Heart right ventricle (tissue), 16 donors: ENCODE data around the gene FUCA2. TPM values are rescaled to one million over a fixed set of nuclear protein-coding genes. Genes with fewer than 3 reads are reported as not detected.

Experiments
- ATAC-seq, 8 donors: fragments of 200-7000 bp; cut with Tn5 transposase; one replicate each; pipeline ENCODE4 v1.9.1; 2020; ENCODE audit warnings: mild to moderate bottlenecking in 8 of 8, moderate library complexity in 8 of 8, moderate number of reproducible peaks in 1 of 8
- DNase-seq, 2 donors: peaks; one replicate each; pipeline ENCODE4 v3.0.0-alpha.2; 2020
- H3K27ac ChIP-seq, 10 donors: fragments of 200-600 bp; sonication (generic) in 2 of 10; one replicate each; pipeline versions ENCODE4 v1.5.0 to v1.8.0; 2020 to 2022; ENCODE audit warnings: mild to moderate bottlenecking in 3 of 10
- H3K27me3 ChIP-seq, 7 donors: fragments of 200-600 bp; one replicate each; pipeline ENCODE4 v1.8.0; 2021 to 2022; ENCODE audit warnings: mild to moderate bottlenecking in 2 of 7
- H3K36me3 ChIP-seq, 9 donors: fragments of 200-600 bp; sonication (generic) in 1 of 9; one replicate each; pipeline versions ENCODE4 v1.5.0 to v1.8.0; 2020 to 2022; ENCODE audit warnings: mild to moderate bottlenecking in 2 of 9
- H3K4me1 ChIP-seq, 9 donors: fragments of 200-600 bp; sonication (generic) in 1 of 9; one replicate each; pipeline versions ENCODE4 v1.5.0 to v1.8.0; 2020 to 2022; ENCODE audit warnings: mild to moderate bottlenecking in 4 of 9
- H3K4me3 ChIP-seq, 10 donors: fragments of 200-600 bp; sonication (generic) in 2 of 10; one replicate each; pipeline versions ENCODE4 v1.5.0 to v1.8.0; 2020 to 2022; ENCODE audit warnings: mild to moderate bottlenecking in 7 of 10, moderate library complexity in 2 of 10
- H3K9me3 ChIP-seq, 11 donors: fragments of 200-600 bp in 10 of 11; sonication (generic) in 2 of 11; one replicate each; pipeline versions ENCODE4 v1.5.0 to v1.8.0; 2013 to 2022; ENCODE audit warnings: mild to moderate bottlenecking in 2 of 11, control low read depth in 1 of 11, moderate library complexity in 1 of 11
- WGBS, 2 donors: extraction: QIAGEN DNeasy Blood & Tissue Kit; methylation state at CpG; one replicate each; pipeline ENCODE4 v1.1.7; 2013; ENCODE audit warnings: inconsistent platforms in 1 of 2; 5-methylcytosine and 5-hydroxymethylcytosine counted together
- intact Hi-C, 10 donors: fragments of 100-400 bp; cut with DNase I; formaldehyde crosslinking; loops; one replicate each; pipeline versions ENCODE4 v1.11.1 to v1.14.2; 2022
- polyA plus RNA-seq, 2 donors: library from polyadenylated mRNA; stranded (reverse); fragments of 200-250 nt; gene quantifications; one replicate each; pipeline ENCODE4 v1.2.3, GENCODE V29; 2013
- total RNA-seq, 10 donors: library from RNA; stranded (reverse); fragmentation: NEBNext Ultra II Directional in 3 of 10; extraction: Animal tissue kit (Norgen Biotek cat#: 25700) in 3 of 10; gene quantifications; one replicate each; pipeline versions ENCODE4 v1.2.1 to v1.2.4, GENCODE V29; 2021 to 2023
- TF ChIP-seq, protein P1 (sequence below), 9 donors: fragments of 200-600 bp; sonication (generic) in 2 of 9; IDR thresholded peaks; one replicate each; pipeline versions ENCODE4 v1.5.0 to v1.8.0; 2021 to 2022; ENCODE audit warnings: antibody characterized with exemption in 9 of 9, mild to moderate bottlenecking in 5 of 9, moderate library complexity in 1 of 9
- donor health status: Arrhythmogenic right ventricular cardiomyopathy.
- donor health status: ischemic (EF 13 %, LVEDD 7.1; RV severe dilation, severe dysfunction).
- donor health status: healthy with polysubstance abuse.
- donor health status: DM: no; HTN: yes; CAD: no.
- donor health status: DM: no; HTN: no; CAD: no.
- donor health status: ischemic (EF 25% LVEDD 6.9; RV normal size, moderate dysfunction).
- donor health status: ischemic (EF 25% LVEDD 5.7; RV mildly dilated, moderate dysfunction).
- donor health status: healthy.
- donor health status: DM: yes; HTN: yes; CAD: no.
- donor health status: Ischemic cardiomyopathy.
- donor health status: ischemic (EF 35%, LVEDD 5.7; RV mildly dilated, moderate dysfunction).
- donor health status: nonischemic (EF 11% LVEDD 7.7; RV severe dilation, severe dysfunction).
- donor health status: DM: yes; HTN: yes; CAD: no.
- donor health status: PGD.
- donor health status: ischemic (EF 29% LVEDD 5.4; RV normal size, mild dysfunction).
- donor health status: nonischemic (EF 23%, LVEDD 6.1; RV moderate dilation, normal function).

FUCA2 gene
- total and polyA plus RNA-seq, 12 donors, result 24.1 to 63.4 (median 40.1) TPM

GRCh38 chr6:143504369-143504768 is 7.2 kb downstream of the FUCA2 start:
- no peaks in the 10 kb centered on the region for H3K27me3 ChIP-seq
- TF ChIP-seq, protein P1, sequence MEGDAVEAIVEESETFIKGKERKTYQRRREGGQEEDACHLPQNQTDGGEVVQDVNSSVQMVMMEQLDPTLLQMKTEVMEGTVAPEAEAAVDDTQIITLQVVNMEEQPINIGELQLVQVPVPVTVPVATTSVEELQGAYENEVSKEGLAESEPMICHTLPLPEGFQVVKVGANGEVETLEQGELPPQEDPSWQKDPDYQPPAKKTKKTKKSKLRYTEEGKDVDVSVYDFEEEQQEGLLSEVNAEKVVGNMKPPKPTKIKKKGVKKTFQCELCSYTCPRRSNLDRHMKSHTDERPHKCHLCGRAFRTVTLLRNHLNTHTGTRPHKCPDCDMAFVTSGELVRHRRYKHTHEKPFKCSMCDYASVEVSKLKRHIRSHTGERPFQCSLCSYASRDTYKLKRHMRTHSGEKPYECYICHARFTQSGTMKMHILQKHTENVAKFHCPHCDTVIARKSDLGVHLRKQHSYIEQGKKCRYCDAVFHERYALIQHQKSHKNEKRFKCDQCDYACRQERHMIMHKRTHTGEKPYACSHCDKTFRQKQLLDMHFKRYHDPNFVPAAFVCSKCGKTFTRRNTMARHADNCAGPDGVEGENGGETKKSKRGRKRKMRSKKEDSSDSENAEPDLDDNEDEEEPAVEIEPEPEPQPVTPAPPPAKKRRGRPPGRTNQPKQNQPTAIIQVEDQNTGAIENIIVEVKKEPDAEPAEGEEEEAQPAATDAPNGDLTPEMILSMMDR (IDR thresholded peaks at IDR 0.05), result no peak
- H3K4me1 ChIP-seq, result peaks cover 0 to 14% (median 2%) of the 10 kb centered on the region in 9 donors
- no peaks in the 10 kb centered on the region for H3K9me3 ChIP-seq
- no peak overlapping the region for H3K27ac ChIP-seq
- intact Hi-C loops, result no loop called here
- 68 to 79% methylated on average over 1 of the region's 1 CpG for WGBS, 2 donors
- peaks cover 0 to 93% (median 18%) of the 10 kb centered on the region in 9 donors for H3K36me3 ChIP-seq
- no peak for DNase-seq
- H3K4me3 ChIP-seq, result no peak overlapping the region
- ATAC-seq, result no peak

DNA sequence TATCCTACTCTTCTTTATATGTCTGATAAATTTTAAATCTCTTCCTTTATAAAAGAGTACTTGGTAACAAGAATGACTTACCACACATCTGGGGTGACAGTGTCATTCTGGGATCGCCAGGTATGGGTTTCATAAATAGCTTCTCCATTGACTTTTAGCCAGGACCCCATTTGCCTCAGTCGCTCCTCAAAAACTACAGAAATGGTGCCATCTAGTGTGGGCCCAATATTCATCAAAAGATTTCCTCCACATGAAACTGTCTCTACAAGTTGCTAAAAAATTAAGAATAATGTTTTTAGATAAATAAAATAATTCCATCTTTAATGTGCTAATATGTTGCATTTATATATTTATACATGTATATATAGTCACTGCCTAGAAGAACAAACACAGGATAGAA is 9.7 kb downstream of the FUCA2 start:
- Histone ChIP-seq H3K36me3 (peaks cover 0 to 99% (median 26%) of the 10 kb centered on the region in 9 donors), H3K4me3 (no peak overlapping the region), H3K27me3 (no peaks in the 10 kb centered on the region), H3K27ac (no peak overlapping the region), H3K4me1 (no peaks in the 10 kb centered on the region), H3K9me3 (no peaks in the 10 kb centered on the region)
- no peak for DNase-seq
- WGBS, 2 donors, result 86 to 87% methylated on average over 2 of the region's 2 CpGs
- no peak for ATAC-seq
- intact Hi-C loops, result no loop called here
- TF ChIP-seq, protein P1 (IDR thresholded peaks at IDR 0.05), result peak in 1 of 9 donors; percentile 6

- no peak for DNase-seq
- no peaks in the 10 kb centered on the region for H3K9me3 ChIP-seq
- intact Hi-C loops, result no loop called here
- no peaks in the 10 kb centered on the region for H3K27me3 ChIP-seq
- H3K27ac ChIP-seq, result no peak overlapping the region
- H3K4me1 ChIP-seq, result no peaks in the 10 kb centered on the region
- H3K4me3 ChIP-seq, result no peak overlapping the region
- peaks cover 0 to 99% (median 33%) of the 10 kb centered on the region in 9 donors for H3K36me3 ChIP-seq
- no peak for ATAC-seq
- TF ChIP-seq, protein P1 (IDR thresholded peaks at IDR 0.05), result no peak
- WGBS, 2 donors, result 83 to 87% methylated on average over 4 of the region's 4 CpGs
Observed at GRCh38 chr6:143498428-143498827, 13.1 kb downstream of the FUCA2 start.

- H3K4me3 ChIP-seq, result no peak overlapping the region
- H3K27me3 ChIP-seq, result no peaks in the 10 kb centered on the region
- H3K9me3 ChIP-seq, result no peaks in the 10 kb centered on the region
- no peaks in the 10 kb centered on the region for H3K4me1 ChIP-seq
- no peak overlapping the region for H3K27ac ChIP-seq
- TF ChIP-seq, protein P1 (IDR thresholded peaks at IDR 0.05), result no peak
- DNase-seq (no peak), ATAC-seq (no peak)
- WGBS, 2 donors, result 98 to 100% methylated on average over 1 of the region's 1 CpG
- peaks cover 0 to 94% (median 33%) of the 10 kb centered on the region in 9 donors for H3K36me3 ChIP-seq
- intact Hi-C loops, result no loop called here
Observed at GRCh38 chr6:143496974-143497373, 14.5 kb downstream of the FUCA2 start.
